Activated CD8-positive, alpha-beta T cell treated with anti-CD3 and anti-CD28 coated beads for 36 hours (primary cell): ENCODE results near the gene VSIG8. TPM values are rescaled to one million over a fixed set of nuclear protein-coding genes. Genes with fewer than 3 reads are reported as not detected.

Experiments used
- ATAC-seq: fragments of 200-7000 bp; cut with Tn5 transposase; one replicate; pipeline ENCODE4 v1.10.0; 2021; ENCODE audit warnings: mild to moderate bottlenecking, moderate library complexity
- CTCF ChIA-PET: fragments of 350-600 bp; sonication (Branson Sonifier 250); formaldehyde crosslinking; loops from one replicate; lab custom pipeline; 2021; ENCODE audit warnings: antibody characterized with exemption; lab: Charles Lee
- POLR2A ChIA-PET: fragments of 350-600 bp; sonication (Branson Sonifier 250); formaldehyde crosslinking; loops from one replicate; lab custom pipeline; 2021; ENCODE audit warnings: antibody characterized with exemption; lab: Charles Lee
- DNase-seq: peaks from one replicate; pipeline ENCODE4 v3.0.0-alpha.2; 2020
- H3K27ac Mint-ChIP-seq: one replicate; pipeline ENCODE4 v1.8.0; 2021; ENCODE audit warnings: mild to moderate bottlenecking, mixed read lengths
- H3K27me3 Mint-ChIP-seq: one replicate; pipeline ENCODE4 v1.8.0; 2021; ENCODE audit warnings: mixed read lengths
- H3K36me3 Mint-ChIP-seq: one replicate; pipeline ENCODE4 v1.8.0; 2021; ENCODE audit warnings: low read depth, mixed read lengths
- H3K4me1 Mint-ChIP-seq: one replicate; pipeline ENCODE4 v1.8.0; 2021; ENCODE audit warnings: low read depth, mixed read lengths
- H3K4me3 Mint-ChIP-seq: one replicate; pipeline ENCODE4 v1.8.0; 2021; ENCODE audit warnings: mild to moderate bottlenecking, moderate library complexity, mixed read lengths
- H3K9me3 Mint-ChIP-seq: one replicate; pipeline ENCODE4 v1.8.0; 2021; ENCODE audit warnings: mixed read lengths
- CTCF ChIP-seq: fragments of 200-600 bp; IDR thresholded peaks from one replicate; pipeline ENCODE4 v1.8.0; 2022; ENCODE audit warnings: antibody characterized with exemption, mild to moderate bottlenecking
- intact Hi-C: fragments of 100-400 bp; cut with micrococcal nuclease; formaldehyde crosslinking; loops from one replicate; pipeline ENCODE4 v1.10.0; 2022
- total RNA-seq, 2 experiments: library from RNA; stranded (reverse); gene quantifications; one replicate each; pipeline ENCODE4 v1.2.3, GENCODE V29; 2021

Gene VSIG8
- total RNA-seq, 2 experiments from 2014 or later = not detected

GRCh38 chr1:159831412-159832141 is 30.9 kb downstream of the VSIG8 start:
- CTCF ChIA-PET = interaction anchor here (1.1 to 3.1 kb wide), 6 partner anchors 10 to 60 kb away, joined by 3 to 13 read pairs (median 6); no protein-coding TSS in a partner anchor

GRCh38 chr1:159830722-159831121 is 31.7 kb downstream of the VSIG8 start:
- intact Hi-C loops = no loop called here
- DNase-seq (no peak), ATAC-seq (no peak)
- TF ChIP-seq CTCF = no peak
- Mint-ChIP-seq H3K9me3 (peaks cover 4% of the 10 kb centered on the region), H3K4me1 (peaks cover 39% of the 10 kb centered on the region), H3K27me3 (no peaks in the 10 kb centered on the region), H3K36me3 (peaks cover 3% of the 10 kb centered on the region), H3K27ac (no peak overlapping the region), H3K4me3 (no peak overlapping the region)
- POLR2A ChIA-PET = interaction anchor here (1.5 kb wide), 1 partner anchor 95 kb away, joined by 3 read pairs; the partner anchor contains the start of gene TAGLN2
- CTCF ChIA-PET = interaction anchor here (1.1 to 3.1 kb wide), 5 partner anchors 11 to 60 kb away, joined by 3 to 13 read pairs (median 6); no protein-coding TSS in a partner anchor

More at GRCh38 chr1:159831412-159832141, 30.9 kb downstream of the VSIG8 start:
- peaks cover 1% of the 10 kb centered on the region for H3K36me3 Mint-ChIP-seq
- no peaks in the 10 kb centered on the region for H3K27me3 Mint-ChIP-seq
- no peak overlapping the region for H3K27ac Mint-ChIP-seq
- DNase-seq (no peak), ATAC-seq (no peak)
- peaks cover 4% of the 10 kb centered on the region for H3K9me3 Mint-ChIP-seq
- intact Hi-C loops = no loop called here
- H3K4me1 Mint-ChIP-seq = peaks cover 31% of the 10 kb centered on the region
- POLR2A ChIA-PET = interaction anchor here (0.9 to 1.9 kb wide), 3 partner anchors 10 to 94 kb away, joined by 3 to 5 read pairs (median 3); partner anchors contain the start of gene TAGLN2
- TF ChIP-seq CTCF = no peak
- H3K4me3 Mint-ChIP-seq = no peak overlapping the region

- Mint-ChIP-seq H3K27me3 (no peaks in the 10 kb centered on the region), H3K4me1 (peaks cover 47% of the 10 kb centered on the region), H3K27ac (no peak overlapping the region), H3K36me3 (peaks cover 3% of the 10 kb centered on the region), H3K4me3 (no peak overlapping the region), H3K9me3 (peaks cover 4% of the 10 kb centered on the region)
- ATAC-seq (no peak), DNase-seq (no peak)
- POLR2A ChIA-PET = interaction anchor here (1.3 kb wide), 1 partner anchor 11 kb away, joined by 4 read pairs; no protein-coding TSS in a partner anchor
- CTCF ChIA-PET = interaction anchor here (0.7 to 3.1 kb wide), 6 partner anchors 10 to 31 kb away, joined by 3 to 13 read pairs (median 5); no protein-coding TSS in a partner anchor
- no peak for TF ChIP-seq CTCF
- intact Hi-C loops = no loop called here
These were observed 32.5 kb downstream of the VSIG8 start for GRCh38 chr1:159829822-159830465.

GRCh38 chr1:159829273-159829634 is 33.2 kb downstream of the VSIG8 start:
- TF ChIP-seq CTCF = peak; percentile 32
- DNase-seq (no peak), ATAC-seq (no peak)
- no peak overlapping the region for H3K4me3 Mint-ChIP-seq
- peaks cover 3% of the 10 kb centered on the region for H3K36me3 Mint-ChIP-seq
- ChIA-PET POLR2A (interaction anchor here (1.3 kb wide), 1 partner anchor 10 kb away, joined by 4 read pairs; no protein-coding TSS in a partner anchor), CTCF (interaction anchor here (1.2 kb wide), 1 partner anchor 30 kb away, joined by 4 read pairs; no protein-coding TSS in a partner anchor)
- peaks cover 53% of the 10 kb centered on the region for H3K4me1 Mint-ChIP-seq
- intact Hi-C loops = no loop called here
- H3K27ac Mint-ChIP-seq = no peak overlapping the region
- peaks cover 4% of the 10 kb centered on the region for H3K9me3 Mint-ChIP-seq
- H3K27me3 Mint-ChIP-seq = no peaks in the 10 kb centered on the region
